Prostate gland (tissue), 2 donors: ENCODE data around the gene WDR59.

Experiments used
- CTCF ChIP-seq, 4 experiments: fragments of 200-600 bp in 2 of 4; fragments of 450-650 bp in 2 of 4; sonication (generic) in 2 of 4; IDR thresholded peaks; 1 replicate in 3 of 4; 2 replicates in 1 of 4; pipeline ENCODE4 v1.5.1; 2016 to 2019; ENCODE audit warnings: antibody characterized with exemption in 4 of 4, mild to moderate bottlenecking in 2 of 4, moderate library complexity in 2 of 4
- POLR2AphosphoS5 ChIP-seq: sonication (generic); formaldehyde crosslinking; IDR thresholded peaks from one replicate; pipeline ENCODE4 v1.6.1; 2017; ENCODE audit warnings: antibody characterized with exemption

GRCh38 chr16:75032655-75033054 is 47.7 kb upstream of the WDR59 start:
- no peak for TF ChIP-seq CTCF (IDR thresholded peaks at IDR 0.05)
- no peak for TF ChIP-seq POLR2AphosphoS5
